Fibroblast of skin of right biceps (primary cell): ENCODE data around the gene XIST.

ENCODE experiments used
- DNase-seq: peaks from one replicate; pipeline ENCODE4 v3.0.0-alpha.2; 2013

Gene XIST

DNA sequence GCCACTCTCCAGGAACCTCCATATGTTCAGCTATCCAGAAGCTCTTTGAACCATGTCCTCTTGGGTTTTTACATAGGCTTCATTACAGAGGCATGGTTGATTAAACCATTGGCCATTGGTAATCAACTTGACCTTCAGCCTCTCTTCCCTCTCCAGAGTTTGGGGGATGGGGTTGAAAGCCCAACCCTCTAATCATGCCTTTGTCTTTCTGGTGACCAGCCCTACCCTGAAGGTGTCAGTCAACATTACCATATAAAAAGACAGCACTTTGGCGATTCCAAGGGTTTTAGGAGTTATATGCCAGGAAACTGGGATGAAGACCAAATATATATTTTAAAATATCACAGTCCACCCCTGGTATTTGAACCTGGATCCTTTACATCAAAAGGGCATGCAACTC lies 67.0 kb downstream of the XIST start:
- no peak for DNase-seq
